Activated naive CD4-positive, alpha-beta T cell treated with anti-CD3 and anti-CD28 coated beads, Interleukin-2, amount 50 U/mL, for 72 hours (primary cell): ENCODE results near the gene SH3GLB1. TPM values are rescaled to one million over a fixed set of nuclear protein-coding genes. Genes with fewer than 3 reads are reported as not detected.

Experiments used
- ATAC-seq, 2 donors: fragments of 150-1000 bp; cut with Tn5 transposase; 2 replicates each; pipeline ENCODE4 v1.10.0; 2021; ENCODE audit warnings: mild to moderate bottlenecking in 2 of 2, moderate library complexity in 2 of 2
- DNase-seq, 2 donors: peaks; one replicate each; pipeline ENCODE4 v3.0.0; 2021 to 2022; ENCODE audit warnings: low spot score in 2 of 2
- H3K27ac Mint-ChIP-seq, 2 donors: one replicate each; pipeline ENCODE4 v1.8.0; 2022; ENCODE audit warnings: mild to moderate bottlenecking in 2 of 2, mixed read lengths in 2 of 2
- H3K36me3 Mint-ChIP-seq, 2 donors: one replicate each; pipeline ENCODE4 v1.8.0; 2022; ENCODE audit warnings: mixed read lengths in 2 of 2
- H3K9me3 Mint-ChIP-seq, 2 donors: one replicate each; pipeline ENCODE4 v1.8.0; 2022; ENCODE audit warnings: mixed read lengths in 2 of 2
- total RNA-seq, 2 donors: library from RNA; stranded (reverse); gene quantifications; one replicate each; pipeline ENCODE4 v1.2.3, GENCODE V29; 2022

The SH3GLB1 gene
- total RNA-seq, 2 donors from 2014 or later = 58.0 to 59.1 TPM

- ATAC-seq = no peak
- H3K36me3 Mint-ChIP-seq = peaks cover 0 to 10% of the 10 kb centered on the region in 2 donors
Observed at GRCh38 chr1:86782482-86782881, 78.1 kb downstream of the SH3GLB1 start.

GRCh38 chr1:86787621-86788020, 83.2 kb downstream of the SH3GLB1 start:
- Mint-ChIP-seq H3K27ac (no peak overlapping the region), H3K9me3 (no peaks in the 10 kb centered on the region), H3K36me3 (no peaks in the 10 kb centered on the region)
- DNase-seq = no peak
- no peak for ATAC-seq

More at GRCh38 chr1:86782482-86782881, 78.1 kb downstream of the SH3GLB1 start:
- Mint-ChIP-seq H3K9me3 (peaks cover 3 to 4% of the 10 kb centered on the region in 2 donors), H3K27ac (no peak overlapping the region)
- no peak for DNase-seq

GRCh38 chr1:86788300-86789206, 84.2 kb downstream of the SH3GLB1 start:
- Mint-ChIP-seq H3K27ac (no peak overlapping the region), H3K9me3 (no peaks in the 10 kb centered on the region), H3K36me3 (no peaks in the 10 kb centered on the region)
- ATAC-seq = no peak
- no peak for DNase-seq

- Mint-ChIP-seq H3K36me3 (no peaks in the 10 kb centered on the region), H3K27ac (no peak overlapping the region), H3K9me3 (no peaks in the 10 kb centered on the region)
- ATAC-seq = no peak
- no peak for DNase-seq
Observed at GRCh38 chr1:86795316-86795715, 90.9 kb downstream of the SH3GLB1 start.

Other genes starting within 250 kb of the SH3GLB1 start
- not detected for gene CLCA1, start 235.6 kb upstream of the SH3GLB1 start, total RNA-seq
- gene CLCA4, start 157.5 kb upstream of the SH3GLB1 start, total RNA-seq = not detected
- 100 to 1,000 TPM in 1 of 2 donors, 10 to 100 TPM in 1; 40.6 to 144 TPM for gene SELENOF, start 209.6 kb downstream of the SH3GLB1 start, total RNA-seq
- gene HS2ST1, start 210.1 kb downstream of the SH3GLB1 start, total RNA-seq = 10 to 100 TPM in 1 of 2 donors, 1 to 10 TPM in 1; 4.5 to 19.0 TPM